Measurements from ENCODE around the gene INO80B.

DNA sequence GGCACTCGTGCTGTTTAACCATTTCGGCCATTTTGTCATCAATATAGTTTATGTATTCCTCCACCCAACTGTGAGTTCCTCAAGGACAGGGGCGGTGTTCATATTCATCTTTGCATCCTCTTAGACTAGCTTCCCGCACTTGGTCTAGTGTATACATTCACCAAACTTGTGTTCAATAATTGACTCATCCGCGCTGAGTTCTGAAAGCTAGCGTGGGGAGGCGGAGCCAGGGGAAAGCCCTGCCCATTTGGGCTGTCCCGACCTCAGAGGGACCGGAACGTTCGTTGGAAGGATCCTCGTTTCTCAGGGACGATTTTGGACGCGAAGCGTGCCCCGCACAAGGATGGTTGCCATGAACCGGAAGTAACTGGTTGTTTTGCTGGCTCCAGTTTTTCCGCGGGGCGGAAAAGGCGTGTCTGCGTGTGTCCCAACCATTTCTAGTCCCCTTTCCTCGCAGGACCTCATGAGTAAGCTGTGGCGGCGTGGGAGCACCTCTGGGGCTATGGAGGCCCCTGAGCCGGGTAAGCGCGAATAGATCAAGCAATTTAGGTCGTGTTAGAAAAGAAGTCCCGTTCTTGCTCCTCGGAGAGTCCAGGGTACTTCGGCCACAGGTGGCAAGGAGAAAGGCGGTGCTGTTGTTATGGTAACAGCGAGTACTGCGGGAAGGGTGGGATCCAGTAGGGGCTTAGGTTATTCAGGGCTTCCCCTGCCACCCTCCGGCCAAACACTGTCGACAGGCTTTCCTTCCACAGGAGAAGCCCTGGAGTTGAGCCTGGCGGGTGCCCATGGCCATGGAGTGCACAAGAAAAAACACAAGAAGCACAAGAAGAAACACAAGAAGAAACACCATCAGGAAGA, at the start of gene INO80B:
- TF ChIP-seq, protein P1, sequence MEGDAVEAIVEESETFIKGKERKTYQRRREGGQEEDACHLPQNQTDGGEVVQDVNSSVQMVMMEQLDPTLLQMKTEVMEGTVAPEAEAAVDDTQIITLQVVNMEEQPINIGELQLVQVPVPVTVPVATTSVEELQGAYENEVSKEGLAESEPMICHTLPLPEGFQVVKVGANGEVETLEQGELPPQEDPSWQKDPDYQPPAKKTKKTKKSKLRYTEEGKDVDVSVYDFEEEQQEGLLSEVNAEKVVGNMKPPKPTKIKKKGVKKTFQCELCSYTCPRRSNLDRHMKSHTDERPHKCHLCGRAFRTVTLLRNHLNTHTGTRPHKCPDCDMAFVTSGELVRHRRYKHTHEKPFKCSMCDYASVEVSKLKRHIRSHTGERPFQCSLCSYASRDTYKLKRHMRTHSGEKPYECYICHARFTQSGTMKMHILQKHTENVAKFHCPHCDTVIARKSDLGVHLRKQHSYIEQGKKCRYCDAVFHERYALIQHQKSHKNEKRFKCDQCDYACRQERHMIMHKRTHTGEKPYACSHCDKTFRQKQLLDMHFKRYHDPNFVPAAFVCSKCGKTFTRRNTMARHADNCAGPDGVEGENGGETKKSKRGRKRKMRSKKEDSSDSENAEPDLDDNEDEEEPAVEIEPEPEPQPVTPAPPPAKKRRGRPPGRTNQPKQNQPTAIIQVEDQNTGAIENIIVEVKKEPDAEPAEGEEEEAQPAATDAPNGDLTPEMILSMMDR (IDR thresholded peaks at IDR 0.05): no peak
- TF ChIP-seq POLR2A (IDR thresholded peaks at IDR 0.05): peak in 1 of 2 donors; percentile 61
